LNCAP (cell line): ENCODE measurements around the gene MB.

Experiments used
- TF ChIP-seq, protein P1 (sequence below): fragments of 450-650 bp; IDR thresholded peaks from 2 replicates; pipeline ENCODE4 v1.5.1; 2017; ENCODE audit warnings: mild to moderate bottlenecking

The MB gene

DNA sequence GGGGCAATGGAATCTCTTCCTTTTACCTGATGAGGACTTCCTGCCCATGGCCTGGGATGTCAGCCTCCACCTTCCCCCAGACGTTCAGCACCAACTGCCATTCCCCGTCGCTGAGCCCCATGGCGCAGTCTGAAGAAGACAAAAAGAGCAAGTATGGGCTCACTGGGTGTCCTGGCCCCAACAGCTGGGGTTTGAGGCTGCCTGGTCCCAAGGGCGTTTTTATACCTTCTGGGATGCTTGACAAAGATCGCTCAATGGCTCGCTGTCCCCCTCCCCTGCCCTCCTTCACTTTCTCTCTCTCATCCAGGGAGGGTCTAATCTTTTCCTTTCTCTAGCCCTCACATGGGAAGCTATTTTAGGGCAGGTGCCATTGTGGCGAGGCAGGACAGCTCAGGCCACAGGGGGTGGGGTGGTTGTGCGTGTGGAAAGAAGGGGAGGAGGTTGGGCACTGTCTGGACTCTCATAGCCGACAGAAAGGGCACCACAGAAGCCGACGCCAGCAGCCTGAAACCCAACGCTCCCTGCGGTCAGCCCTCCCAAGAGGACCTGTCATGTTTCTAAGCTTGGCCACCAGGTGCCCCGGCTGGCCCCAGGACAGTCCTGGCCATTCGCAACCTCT lies at the start of gene MB:
TSS of gene MB (minus strand) at position 193 of the 619 bp plus-strand sequence. CDS start at position 121, 72 bp downstream.
- TF ChIP-seq, protein P1, sequence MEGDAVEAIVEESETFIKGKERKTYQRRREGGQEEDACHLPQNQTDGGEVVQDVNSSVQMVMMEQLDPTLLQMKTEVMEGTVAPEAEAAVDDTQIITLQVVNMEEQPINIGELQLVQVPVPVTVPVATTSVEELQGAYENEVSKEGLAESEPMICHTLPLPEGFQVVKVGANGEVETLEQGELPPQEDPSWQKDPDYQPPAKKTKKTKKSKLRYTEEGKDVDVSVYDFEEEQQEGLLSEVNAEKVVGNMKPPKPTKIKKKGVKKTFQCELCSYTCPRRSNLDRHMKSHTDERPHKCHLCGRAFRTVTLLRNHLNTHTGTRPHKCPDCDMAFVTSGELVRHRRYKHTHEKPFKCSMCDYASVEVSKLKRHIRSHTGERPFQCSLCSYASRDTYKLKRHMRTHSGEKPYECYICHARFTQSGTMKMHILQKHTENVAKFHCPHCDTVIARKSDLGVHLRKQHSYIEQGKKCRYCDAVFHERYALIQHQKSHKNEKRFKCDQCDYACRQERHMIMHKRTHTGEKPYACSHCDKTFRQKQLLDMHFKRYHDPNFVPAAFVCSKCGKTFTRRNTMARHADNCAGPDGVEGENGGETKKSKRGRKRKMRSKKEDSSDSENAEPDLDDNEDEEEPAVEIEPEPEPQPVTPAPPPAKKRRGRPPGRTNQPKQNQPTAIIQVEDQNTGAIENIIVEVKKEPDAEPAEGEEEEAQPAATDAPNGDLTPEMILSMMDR, result no peak

DNA sequence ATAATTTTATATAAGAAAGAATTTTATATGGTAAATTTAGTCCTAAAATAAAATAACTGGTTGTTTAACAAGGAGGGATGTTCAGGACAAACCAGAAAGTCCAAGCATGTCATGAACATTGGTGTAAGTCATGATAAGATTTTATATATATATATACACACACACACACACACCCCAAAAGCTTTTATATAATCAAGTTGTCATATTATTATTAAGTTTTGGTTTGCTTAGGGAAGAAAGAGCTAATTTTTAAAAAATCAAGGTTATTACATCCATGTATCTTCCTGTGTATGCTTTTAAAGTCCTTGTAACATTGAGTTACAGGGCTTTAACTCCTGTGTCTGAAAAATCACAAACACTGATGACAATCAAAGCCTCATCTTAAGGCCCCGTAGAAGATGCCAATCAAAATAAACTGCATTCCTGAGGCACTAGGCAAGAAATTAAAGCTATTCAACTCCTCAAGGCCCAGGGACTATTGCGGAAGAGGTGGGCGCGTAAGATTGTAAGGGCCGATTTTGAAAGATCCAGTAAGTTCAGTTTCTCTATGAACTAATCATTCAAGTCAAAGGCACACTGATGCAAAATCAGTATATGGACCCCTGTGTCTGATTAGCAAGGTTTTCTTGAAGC lies 47.9 kb upstream of the MB start:
- TF ChIP-seq, protein P1, result no peak

DNA sequence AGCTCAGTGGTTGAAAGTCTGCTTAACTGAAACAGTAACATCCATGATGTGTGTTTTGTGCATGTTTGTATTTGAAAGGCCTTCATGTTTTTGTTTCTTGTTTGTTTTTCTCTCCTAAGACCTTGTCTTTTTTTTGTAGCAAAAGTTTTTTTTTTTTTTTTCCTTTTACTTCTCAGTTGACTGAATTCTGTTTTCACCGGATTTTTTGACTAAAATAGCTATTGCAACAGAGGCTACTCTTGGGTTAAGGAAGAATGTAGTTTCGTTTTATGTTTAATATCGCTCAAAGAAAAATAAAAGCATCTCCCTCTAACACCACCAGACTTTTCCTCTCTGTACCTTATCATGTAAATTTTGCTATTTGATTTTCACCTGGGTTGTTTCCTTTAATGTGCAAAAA lies 46.2 kb upstream of the MB start:
- TF ChIP-seq, protein P1, result no peak

DNA sequence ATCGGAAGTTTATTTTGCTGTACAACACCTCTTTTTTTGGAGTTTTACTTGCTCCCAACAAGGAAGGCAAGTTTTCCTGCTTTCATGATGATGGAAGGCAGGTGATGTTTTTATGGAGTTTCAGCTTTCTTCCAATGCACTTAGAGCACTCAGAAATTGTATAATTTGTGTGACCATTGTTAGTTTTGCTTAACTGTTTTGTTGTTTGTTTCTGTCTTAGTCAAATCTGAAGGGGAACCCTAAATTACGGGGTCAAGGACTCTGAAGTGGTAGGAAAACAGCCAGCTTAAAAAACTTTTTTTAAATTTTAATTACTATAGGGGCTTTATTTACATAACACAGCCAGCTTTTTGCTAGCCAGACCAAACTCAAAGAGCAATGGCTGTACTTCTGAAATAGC lies 45.8 kb upstream of the MB start:
- TF ChIP-seq, protein P1, result no peak

DNA sequence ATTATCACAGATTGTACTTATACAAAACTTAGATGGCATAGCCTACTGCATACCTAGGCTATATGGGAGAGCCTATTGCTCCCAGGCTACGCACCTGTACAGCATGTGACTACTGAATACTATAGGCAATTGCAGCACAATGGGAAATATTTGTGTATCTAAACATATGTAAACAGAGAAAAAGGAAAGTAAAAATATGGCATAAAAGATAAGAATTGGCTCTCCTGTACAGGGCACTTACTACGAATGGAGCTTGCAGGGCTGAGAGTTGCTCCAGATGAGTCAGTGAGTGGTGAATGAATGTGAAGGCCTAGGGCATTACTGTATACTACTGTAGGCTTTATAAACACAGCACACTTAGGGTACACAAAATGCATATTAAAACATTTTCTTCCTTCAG lies 44.3 kb upstream of the MB start:
- TF ChIP-seq, protein P1, result no peak

DNA sequence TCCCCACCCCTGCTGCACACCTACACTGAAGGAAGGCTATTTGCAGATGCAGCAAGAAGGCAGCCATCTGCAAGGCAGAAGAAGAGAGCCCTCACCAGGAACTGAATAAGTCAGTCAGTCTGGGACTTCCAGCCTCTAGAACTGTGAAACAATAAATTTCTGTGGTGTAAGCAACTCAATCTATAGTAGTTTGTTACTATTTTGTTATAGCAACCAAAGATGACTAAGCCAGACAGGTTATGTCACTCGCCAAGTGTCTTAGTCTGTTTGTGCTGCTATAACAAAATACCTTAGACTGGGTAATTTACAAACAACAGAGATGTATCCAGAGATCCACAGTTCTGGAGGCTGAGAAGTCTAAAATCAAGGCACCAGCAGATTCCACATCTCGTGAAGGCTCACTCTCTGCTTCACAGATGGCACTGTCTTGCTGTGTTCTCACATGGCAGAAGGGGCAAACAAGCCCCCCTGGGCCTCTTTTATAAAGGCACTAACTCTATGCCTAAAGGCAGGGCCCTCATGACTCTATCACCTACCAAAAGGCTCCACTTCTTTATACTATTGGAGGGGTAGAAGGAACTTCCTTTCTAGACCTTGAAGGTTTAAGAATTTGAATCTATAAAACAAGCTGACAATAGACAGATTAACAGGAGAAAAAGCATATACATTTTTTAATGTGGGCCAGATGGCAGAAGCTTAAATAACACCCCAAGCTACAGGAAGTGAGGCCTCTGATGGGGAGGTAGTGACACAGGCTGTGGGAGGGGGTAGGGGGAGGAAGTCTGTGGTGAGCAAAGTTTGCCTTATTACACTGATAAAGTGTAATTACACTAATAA lies 43.4 kb upstream of the MB start:
- TF ChIP-seq, protein P1, result no peak

DNA sequence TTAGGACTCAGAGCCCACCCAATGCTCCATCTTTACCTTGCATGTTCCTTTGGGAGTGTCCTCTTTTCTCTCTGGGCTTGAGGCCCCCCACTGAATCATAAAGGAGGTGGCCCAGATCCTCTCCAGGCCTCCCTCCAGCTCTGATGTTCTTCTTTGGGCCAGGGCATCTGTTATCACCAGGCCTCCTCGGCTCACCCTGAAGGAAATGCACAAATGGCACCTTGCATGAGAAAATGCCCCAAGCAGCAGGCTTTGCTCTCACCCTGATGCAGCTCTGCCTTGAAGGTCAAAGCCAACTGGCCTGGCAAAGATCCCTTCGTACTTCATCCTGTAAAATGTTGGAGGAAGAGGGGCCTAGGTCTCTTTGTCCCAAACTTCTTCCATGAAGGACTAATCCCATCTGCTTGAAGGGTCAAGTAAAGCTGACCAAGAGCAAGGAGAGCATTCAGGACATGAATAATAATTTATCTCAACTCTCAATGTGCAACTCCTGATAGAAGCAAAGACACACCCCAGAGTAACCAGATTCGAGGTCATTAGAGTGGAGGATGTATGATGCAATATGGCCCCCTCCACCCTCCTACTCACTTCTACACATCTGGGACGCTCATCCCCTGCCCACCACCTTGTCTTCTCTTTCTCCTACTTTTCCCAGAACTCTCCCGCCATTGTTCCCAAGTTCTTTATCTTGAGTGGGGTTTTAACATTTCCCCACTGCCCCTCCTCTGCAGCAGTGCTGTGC lies 40.6 kb upstream of the MB start:
- TF ChIP-seq, protein P1, result no peak
